HTERT RPE-1 (cell line): ENCODE data around the gene CYP4F2.
"Not testable (repeated sequence)": the region's sequence is repeated elsewhere in the genome, so short reads cannot be mapped to it uniquely, and the experiment has no call there.

ENCODE experiments used
- in situ Hi-C: fragments of 300-500 bp; cut with MboI; formaldehyde crosslinking; loops from 4 replicates; pipeline ENCODE4 v1.14.3; 2020; ENCODE audit warnings: low sequenced_read_pairs

CYP4F2 gene, protein sequence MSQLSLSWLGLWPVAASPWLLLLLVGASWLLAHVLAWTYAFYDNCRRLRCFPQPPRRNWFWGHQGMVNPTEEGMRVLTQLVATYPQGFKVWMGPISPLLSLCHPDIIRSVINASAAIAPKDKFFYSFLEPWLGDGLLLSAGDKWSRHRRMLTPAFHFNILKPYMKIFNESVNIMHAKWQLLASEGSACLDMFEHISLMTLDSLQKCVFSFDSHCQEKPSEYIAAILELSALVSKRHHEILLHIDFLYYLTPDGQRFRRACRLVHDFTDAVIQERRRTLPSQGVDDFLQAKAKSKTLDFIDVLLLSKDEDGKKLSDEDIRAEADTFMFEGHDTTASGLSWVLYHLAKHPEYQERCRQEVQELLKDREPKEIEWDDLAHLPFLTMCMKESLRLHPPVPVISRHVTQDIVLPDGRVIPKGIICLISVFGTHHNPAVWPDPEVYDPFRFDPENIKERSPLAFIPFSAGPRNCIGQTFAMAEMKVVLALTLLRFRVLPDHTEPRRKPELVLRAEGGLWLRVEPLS

DNA sequence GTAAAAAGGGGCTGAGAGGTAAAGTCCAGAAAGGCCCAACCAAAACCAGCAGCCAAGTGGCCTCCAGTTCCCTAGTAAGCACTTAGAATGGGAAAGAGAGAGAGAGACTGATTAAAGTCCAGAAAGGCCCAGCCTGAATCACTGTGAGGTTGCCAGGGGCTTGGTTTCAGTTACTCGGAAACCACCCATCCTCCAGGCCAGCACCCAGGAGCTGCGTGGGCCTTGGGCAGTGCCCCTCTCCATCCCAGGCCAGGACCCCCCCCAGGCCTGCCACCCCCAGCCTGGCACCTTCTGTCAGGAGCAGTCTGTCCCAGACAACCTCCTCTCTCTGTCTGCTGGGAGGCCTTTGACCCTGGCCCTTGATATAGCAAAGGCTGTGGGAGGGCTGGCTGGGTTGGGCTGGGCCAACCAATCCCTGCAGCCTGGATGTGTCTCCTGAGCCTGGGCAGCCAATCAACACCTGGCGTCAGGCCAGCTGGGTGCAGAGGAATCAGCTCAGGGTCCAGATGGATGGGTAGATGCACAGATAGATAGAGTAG lies at the start of gene CYP4F2:
Gene CYP4F2 (minus strand): TSS at position 337 of the 539 bp plus-strand sequence. CDS start 463 bp downstream, outside the sequence.
- in situ Hi-C loops: no loop called here

DNA sequence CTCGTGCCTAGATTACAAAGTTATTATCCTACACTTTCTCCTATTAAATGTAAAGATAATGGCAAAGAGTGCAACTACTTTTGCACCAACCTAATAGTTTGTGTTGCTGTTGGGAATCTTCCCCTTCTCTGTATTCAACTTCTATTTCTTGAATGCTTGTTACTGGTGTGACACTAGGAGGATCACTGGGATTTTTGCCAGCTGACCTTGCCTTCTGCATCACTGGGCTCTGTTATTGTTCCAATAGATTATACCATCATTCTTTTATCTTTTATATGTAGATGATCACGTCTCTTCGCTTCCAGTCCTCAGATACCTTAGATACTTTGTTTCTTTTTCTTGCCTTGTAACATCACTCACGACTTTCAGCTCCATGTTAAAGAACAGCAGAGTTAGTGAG lies 47.4 kb upstream of the CYP4F2 start:
- in situ Hi-C loops: no loop called here

DNA sequence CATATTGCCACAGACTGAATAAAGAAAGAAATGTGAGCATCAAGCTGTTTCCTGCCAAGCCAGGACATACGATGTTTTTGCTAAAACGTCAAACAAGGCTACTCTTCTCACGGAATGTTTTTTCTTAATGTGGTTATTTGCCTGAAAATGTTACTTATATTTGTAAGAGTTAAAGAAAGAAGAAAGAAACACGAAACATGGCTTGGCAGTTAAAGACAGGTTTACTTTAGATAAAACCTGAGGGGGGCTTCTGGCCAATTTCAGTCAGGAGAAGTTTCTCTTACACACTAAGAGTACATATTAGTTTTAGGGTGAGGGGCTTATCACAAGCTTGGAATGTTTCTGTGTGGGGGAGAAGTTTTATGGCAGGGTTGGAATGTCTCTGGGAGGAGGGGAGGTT lies 46.5 kb upstream of the CYP4F2 start:
- in situ Hi-C loops: no loop called here

DNA sequence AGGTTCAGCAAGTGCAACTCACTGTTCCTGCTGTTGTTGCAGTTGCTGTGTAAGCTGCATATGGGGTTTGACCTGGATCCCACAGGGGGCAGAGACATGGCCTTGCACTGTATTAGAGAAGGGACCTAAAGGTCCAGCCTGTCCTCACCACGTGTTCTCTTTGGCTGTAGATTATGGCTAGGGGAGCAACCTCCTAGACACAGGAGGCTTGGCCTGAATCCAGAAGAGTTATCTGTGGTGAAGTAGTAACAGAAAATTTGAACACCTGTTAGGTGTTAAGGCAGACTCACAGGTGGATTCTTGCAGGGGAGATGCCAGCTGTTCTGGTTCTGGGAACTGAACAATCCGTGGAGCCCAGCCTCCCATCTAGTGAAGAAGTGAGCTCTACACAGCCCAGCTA lies 39.9 kb upstream of the CYP4F2 start:
- in situ Hi-C loops: no loop called here

DNA sequence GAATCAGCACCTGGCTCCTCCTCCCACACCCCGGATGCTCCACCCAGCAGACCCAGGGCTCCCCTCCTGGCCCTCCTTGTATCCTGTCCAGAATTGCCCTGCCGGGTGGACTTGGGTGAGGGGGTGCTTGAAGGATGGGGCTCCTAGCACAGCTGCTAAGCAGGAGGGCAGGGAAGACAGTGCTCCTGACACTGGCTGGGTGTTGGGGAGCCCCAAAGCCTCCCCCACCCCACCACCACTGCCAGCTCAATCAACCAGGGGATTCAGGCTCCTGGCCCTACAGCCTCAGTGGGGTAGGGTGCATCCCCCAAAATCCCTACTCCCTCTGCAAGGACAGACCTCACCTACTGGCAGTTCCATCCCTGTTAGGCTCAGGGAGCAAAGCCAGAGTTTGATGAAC lies 39.1 kb upstream of the CYP4F2 start:
- in situ Hi-C loops: no loop called here

DNA sequence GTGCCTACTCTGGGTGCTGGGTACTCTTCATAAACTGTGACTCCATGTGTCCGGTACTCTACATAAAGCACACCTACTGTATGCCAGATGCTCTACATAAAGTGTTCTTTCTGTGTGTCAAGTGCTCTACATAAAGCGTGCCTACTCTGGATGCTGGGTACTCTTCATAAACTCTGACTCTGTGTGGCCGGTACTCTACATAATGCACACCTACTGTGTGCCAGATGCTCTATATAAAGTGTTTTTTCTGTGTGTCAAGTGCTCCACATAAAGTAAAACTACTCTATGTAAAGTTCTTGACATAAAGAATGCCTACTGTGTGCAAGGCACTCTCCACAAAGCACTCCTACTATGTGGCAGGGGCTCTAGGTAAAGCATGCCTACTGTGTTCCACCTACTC lies 38.3 kb upstream of the CYP4F2 start:
- in situ Hi-C loops: no loop called here

DNA sequence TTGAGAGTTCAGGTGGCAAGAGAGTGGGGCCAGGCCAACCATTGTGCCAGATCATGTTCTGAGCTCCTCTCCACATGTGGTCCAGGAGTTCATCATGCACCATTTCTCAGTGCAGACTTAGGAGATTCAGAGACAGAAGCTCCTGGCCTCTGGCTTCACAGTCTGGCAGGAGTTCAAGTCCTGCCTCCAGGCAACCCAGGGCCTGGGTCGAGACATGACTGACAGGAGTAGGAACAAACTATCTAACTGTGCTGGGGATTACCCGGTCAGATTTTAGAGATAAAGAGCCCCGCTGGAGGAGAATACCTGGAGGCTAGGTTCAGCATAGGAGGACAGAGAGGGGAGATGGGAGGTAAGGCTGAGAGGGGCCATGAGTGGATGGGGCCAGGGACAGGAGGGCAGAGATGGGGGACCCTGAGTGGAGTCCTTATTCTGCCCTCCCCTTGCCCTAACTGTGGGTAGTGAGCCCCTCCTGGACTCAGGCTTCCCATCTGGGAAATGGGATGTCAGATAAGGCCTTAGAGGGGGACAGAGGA lies 37.4 kb upstream of the CYP4F2 start:
- in situ Hi-C loops: no loop called here

DNA sequence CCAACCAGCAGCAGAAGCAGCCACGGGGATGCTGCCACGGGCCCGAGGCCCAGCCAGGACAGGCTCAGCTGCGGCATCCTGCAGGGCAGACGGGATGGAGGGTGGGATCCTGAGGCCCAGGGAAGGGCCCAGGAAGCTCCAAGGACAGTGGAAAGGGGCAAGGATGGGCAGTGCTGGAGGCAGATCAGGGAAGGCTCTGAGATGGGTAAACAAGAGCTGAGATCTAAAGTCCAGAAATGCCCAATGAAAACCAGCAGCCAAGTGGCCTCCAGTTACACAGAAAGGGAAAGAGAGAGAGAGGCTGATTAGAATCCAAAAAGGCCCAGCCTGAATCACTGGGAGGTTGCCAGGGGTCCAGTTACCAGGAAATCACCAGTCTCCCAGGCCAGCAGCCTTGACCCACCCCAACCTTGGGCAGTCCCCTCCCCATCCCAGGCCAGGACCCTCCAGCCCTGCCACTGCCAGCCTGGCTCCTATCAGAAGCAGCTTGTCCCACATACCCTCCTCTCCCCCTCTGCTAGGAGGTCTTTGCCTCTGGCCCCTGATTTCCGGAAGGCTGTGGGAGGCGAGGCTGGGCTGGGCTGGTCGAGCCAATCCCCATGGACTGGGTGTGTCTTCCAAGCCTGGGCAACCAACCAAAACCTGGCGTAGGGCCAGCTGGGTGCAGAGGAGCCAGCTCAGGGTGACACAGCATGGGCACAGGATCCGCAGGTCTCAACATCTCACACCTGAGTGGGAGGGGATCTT lies 36.6 kb upstream of the CYP4F2 start, which contains the start of gene CYP4F11:
Gene CYP4F11 (minus strand): TSS at position 198 of the 747 bp plus-strand sequence. CDS start 121 bp downstream, at position 77.
- in situ Hi-C loops: no loop called here

DNA sequence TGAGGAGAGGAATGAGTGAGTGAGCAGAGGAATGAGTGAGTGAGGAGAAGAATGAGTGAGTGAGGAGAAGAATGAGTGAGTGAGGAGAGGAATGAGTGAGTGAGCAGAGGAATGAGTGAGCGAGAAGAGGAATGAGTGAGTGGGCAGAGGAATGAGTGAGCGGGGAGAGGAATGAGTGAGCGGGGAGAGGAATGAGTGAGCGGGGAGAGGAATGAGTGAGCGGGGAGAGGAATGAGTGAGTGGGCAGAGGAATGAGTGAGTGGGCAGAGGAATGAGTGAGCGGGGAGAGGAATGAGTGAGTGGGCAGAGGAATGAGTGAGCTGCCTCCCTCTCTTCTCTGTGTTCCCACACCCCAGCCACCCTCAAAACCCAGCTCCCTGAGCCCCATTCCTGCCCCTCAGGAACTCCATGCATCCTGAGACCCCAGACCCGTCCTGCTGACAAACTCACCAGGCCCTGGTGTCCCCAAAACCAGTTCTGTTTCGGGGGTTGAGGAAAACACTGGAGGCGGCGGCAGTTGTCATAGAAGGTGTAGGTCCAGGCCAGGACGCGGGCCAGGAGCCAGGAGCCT lies 36.0 kb upstream of the CYP4F2 start:
- in situ Hi-C loops: not testable (repeated sequence)

DNA sequence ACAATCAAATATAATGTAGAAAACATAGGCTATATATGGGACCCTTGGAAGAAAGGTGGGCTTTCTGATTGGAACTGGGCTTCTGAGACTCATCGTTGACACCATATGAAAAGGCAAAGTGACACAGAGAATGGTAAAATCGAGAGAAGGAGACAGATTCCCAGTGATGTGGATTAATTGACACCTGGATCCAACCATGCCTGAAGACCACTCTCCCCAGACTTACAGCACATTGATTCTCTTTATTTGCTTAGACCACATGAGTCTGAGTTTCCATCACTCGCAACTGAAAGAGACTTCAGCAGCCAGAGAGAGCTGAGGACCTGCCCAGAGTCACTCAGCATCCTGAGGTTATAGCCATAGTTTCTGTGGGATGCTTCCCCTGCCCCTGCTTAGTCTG lies 30.4 kb upstream of the CYP4F2 start:
- in situ Hi-C loops: no loop called here

DNA sequence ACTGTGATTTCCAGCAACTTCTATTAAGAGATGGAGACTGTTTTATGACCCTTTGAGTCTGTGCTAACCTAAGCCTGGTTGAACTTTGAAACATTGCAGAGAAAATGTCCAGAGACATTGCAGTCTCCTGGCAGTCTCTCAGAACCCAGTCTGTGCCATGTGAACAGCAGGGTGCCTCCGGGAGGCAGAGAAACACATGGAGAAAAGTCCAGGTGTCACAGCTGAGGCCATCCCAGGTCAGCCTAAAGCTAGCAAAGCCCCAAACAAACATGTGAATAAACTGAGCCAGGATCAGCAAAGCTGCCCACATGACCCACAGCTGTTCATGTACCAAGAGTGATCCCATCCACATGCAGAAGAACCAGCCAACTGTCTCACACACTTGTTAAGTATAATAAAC lies 28.6 kb upstream of the CYP4F2 start:
- in situ Hi-C loops: no loop called here

DNA sequence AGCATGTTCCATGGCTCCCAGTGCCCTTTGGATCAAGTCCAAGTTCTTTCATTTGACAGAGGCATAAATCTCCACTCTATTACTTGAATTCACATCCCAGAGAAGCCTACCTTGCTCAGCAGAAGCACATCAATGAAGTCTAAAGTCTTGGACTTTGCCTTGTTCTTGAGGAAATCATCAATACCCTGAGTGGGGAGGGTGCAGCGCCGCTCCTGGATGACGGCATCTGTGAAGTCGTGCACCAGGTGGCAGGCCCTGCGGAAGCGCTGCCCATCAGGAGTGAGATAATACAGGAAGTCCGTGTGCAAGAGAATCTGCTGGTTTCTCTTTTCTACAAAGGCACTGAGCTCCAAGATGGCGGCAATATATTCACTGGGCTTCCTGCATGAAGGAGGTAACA lies 25.8 kb upstream of the CYP4F2 start:
- in situ Hi-C loops: no loop called here

DNA sequence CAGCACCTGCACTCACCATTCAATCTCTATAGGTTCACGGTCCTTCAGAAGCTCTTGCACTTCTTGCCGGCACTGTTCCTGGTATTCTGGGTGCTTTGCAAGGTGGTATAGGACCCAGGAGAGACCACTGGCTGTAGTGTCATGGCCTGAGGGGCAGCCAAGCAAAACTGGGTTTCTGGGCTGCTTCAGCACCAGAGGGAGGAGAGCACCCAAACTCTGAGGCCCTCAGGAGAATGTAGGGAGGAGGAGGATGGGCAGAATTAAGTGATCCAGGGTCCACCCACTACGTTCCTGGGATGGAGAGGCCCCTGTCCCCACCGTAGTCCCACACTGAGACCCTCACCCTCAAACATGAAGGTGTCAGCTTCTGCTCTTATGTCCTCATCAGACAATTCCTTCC lies 24.1 kb upstream of the CYP4F2 start:
- in situ Hi-C loops: no loop called here

DNA sequence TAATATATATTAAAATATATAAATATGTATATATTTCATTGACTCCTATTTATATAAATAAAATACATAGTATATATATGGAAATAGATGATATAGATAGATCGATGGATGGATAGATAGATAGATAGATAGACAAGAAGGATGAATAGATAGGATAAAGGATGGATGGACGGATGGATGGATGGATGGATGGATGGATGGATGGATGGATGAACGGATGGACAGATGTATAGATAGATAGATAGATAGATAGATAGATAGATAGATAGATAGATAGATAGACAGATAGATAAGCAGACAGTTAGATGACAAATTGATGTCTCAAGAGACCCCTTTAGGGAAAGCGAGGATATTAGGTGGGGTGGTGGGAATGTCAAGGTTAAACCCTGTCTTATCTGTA lies 21.4 kb upstream of the CYP4F2 start:
- in situ Hi-C loops: no loop called here

DNA sequence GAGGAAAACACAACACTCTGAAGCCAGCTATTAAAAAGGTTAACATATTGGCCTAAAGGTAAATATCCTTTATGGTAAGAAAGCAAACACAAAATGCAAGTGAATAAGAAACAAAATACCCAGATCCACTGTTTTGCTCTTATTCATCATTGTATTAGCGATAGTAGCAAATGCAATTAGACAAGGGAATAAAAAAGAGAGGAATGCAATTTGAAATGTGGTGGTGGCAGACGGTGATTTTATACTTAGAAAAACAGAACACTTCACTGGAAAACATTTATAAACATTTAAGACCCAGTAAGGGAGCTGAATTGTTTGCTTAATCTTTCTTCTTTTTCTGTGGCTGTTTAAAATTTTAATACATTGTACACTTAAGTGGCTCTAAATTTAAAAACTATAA lies 17.2 kb upstream of the CYP4F2 start:
- in situ Hi-C loops: no loop called here

DNA sequence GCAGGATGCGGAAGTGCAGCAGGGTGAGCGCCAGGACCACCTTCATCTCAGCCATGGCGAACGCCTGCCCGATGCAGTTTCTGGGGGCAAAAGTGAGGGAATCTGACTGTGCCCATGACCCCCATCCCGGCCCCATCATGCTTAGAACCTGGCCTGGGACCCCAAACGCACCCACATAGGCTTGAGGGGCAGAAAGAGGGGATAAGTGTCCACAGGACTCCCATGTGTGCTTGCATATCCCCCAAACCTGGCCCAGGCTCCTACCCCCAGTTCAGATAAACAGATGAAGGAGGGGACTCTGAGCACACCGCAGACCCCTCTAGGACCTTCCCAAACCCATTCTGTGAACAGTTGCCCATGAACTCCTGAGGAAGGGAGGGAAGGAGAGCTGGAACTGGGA lies 16.0 kb upstream of the CYP4F2 start:
- in situ Hi-C loops: no loop called here

DNA sequence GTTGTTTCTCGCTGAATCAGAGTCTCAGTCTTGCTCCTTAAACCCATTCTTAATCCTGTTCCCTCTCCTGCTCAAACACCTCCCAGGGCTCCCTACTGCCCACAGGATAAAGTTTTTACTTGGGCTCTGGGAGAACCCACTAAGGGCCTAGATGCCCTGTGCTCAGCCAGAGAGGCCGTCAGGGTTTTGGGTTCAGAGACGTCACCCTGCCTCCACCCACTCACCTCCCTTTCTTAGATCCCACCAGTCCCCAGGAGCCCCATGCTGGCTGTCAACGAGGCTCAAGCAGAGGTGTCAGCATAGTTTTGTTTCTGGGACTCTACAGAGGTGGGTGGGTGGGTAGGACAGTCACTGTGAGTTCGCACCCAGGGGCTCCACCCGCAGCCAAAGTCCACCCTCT lies 15.5 kb upstream of the CYP4F2 start:
- in situ Hi-C loops: no loop called here

DNA sequence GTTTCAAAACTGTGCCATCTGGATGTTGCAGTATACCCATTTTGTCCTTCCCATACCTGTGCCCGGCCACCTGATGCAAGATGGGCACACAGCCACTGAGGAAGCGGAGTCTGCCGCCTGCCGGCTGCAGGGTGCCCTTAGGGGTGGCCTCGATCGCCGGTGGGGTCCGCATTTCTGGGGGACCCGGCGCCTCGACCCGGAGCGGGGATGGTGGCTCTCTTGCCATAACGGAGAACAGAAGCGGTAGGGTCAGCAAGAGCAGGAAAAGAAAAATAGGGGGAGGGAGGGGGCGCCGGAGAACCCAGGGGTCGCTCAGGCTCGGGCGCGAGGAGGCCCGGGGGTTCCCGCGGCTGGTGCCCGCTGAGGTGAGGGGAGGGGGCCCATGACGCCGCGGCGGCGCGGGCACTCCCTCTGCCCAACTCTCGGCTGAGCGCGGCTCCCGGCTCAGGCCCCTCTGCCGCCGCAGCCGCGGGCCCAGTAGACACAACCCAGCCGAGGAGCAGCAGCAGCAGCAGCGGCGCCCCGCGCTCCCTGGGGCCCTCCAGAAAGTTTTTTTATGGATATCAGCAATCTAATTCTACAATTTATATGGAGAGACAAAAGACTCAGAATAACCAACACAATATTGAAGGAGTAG lies 13.8 kb upstream of the CYP4F2 start:
- in situ Hi-C loops: no loop called here

DNA sequence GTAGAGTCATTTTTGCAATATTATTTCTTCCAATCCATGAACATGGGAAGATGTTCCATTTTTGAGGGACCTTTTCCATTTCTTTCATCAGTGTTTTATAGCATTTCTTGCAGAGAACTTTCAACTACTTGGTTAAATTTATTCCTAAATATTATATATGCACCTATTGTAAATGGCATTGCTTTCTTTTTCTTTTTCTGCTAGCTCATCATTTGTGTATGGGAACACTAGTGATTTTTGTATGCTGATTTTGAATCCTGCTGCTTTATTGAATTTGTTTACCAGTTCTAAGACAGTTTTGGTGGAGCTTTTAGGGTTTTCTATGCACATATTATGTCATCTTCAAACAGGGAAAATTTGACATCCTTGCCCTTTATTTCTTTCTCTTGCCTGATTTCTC lies 7.2 kb upstream of the CYP4F2 start:
- in situ Hi-C loops: no loop called here

DNA sequence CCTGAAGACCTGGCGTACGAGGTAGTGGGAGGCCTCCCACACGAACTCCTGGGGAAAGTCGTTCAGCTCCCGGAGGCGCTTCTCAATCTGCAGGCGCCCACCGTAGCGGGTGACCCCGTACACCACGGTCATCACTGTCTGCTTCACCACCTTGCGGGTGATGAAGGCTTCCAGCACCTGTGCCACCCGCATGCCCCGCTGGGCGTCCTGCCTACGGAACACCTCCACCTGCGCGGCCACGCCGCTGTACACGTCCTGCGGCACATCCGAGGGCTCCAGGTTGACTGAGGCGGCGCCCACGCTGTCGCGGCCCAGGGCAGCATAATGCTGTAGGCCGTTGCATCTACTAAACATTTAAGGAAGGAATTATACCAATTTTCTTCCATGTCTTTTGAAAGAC lies 5.0 kb upstream of the CYP4F2 start:
- in situ Hi-C loops: not testable (repeated sequence)

DNA sequence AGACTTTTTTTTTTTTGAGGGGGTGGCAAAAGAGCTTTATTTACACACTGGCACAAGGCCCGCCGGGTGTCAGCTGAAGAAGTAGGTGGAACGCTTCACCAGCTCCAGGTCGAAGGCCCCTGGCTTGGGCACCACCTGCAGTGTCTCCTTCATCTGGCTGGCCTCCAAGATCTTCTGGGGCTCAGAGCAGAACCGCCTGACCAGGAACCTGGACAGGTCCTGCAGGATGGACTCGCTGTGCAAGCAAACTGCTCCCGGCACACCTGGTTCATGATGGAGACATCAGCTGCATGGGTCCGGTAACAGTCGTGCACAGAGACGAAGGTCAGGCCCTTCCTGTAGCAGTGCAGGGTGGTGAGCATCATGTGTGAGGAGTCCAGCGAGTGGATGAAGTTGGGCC lies 4.4 kb upstream of the CYP4F2 start:
- in situ Hi-C loops: no loop called here
